MCF 10A (cell line): ENCODE data around the gene PATJ. TPM values are rescaled to one million over a fixed set of nuclear protein-coding genes. Genes with fewer than 3 reads are reported as not detected.
"Not testable (repeated sequence)": the region's sequence is repeated elsewhere in the genome, so short reads cannot be mapped to it uniquely, and the experiment has no call there.

Source experiments
- BruUV-seq: library from RNA; stranded (reverse); fragments of 400-500 nt; replicated peaks from 2 replicates; lab custom pipeline; 2021; lab: Mats Ljungman, UMichigan
- CTCF ChIA-PET: fragments of 300-600 bp; sonication (Branson Sonifier 250); formaldehyde crosslinking; extraction: SDS; loops from one replicate; lab custom pipeline; 2021; ENCODE audit warnings: antibody characterized with exemption, inconsistent platforms; lab: Yijun Ruan, JAX
- POLR2A ChIA-PET: fragments of 300-600, 350-650 bp; sonication (Branson Sonifier 250); formaldehyde crosslinking; extraction: SDS; loops from one replicate; lab custom pipeline; 2020; ENCODE audit warnings: antibody characterized with exemption, inconsistent platforms; lab: Yijun Ruan, JAX
- DNase-seq: peaks from one replicate; pipeline ENCODE4 v3.0.0-alpha.2; 2018; ENCODE audit not compliant: unreplicated experiment
- H3K27ac Mint-ChIP-seq: one replicate; pipeline ENCODE4 v1.8.0; 2022; ENCODE audit warnings: mild to moderate bottlenecking, low read depth, mixed read lengths; ENCODE audit not compliant: unreplicated experiment
- H3K27me3 Mint-ChIP-seq: one replicate; pipeline ENCODE4 v1.8.0; 2022; ENCODE audit warnings: mixed read lengths; ENCODE audit not compliant: insufficient read depth, unreplicated experiment
- H3K36me3 Mint-ChIP-seq: one replicate; pipeline ENCODE4 v1.8.0; 2022; ENCODE audit warnings: mild to moderate bottlenecking, moderate library complexity, mixed read lengths; ENCODE audit not compliant: insufficient read depth, unreplicated experiment
- H3K4me1 Mint-ChIP-seq: one replicate; pipeline ENCODE4 v1.8.0; 2022; ENCODE audit warnings: mixed read lengths; ENCODE audit not compliant: insufficient read depth, unreplicated experiment
- H3K4me3 Mint-ChIP-seq: one replicate; pipeline ENCODE4 v1.8.0; 2022; ENCODE audit warnings: mild to moderate bottlenecking, moderate library complexity, mixed read lengths; ENCODE audit not compliant: unreplicated experiment
- H3K9me3 Mint-ChIP-seq: one replicate; pipeline ENCODE4 v1.8.0; 2022; ENCODE audit warnings: mixed read lengths; ENCODE audit not compliant: unreplicated experiment
- intact Hi-C: fragments of 100-400 bp; cut with micrococcal nuclease; formaldehyde crosslinking; loops from 2 replicates; pipeline ENCODE4 v1.14.1; 2022
- total RNA-seq: library from RNA; stranded (reverse); gene quantifications from 2 replicates; pipeline ENCODE4 v1.2.3, GENCODE V29; 2022
- TF ChIP-seq, protein P1 (sequence below): fragments of 200-600 bp; IDR thresholded peaks from one replicate; pipeline ENCODE4 v1.8.0; 2022; ENCODE audit warnings: antibody characterized with exemption, mild to moderate bottlenecking; ENCODE audit not compliant: unreplicated experiment

PATJ gene
- total RNA-seq, 1 experiment from 2014 or later: 28.7 TPM

DNA sequence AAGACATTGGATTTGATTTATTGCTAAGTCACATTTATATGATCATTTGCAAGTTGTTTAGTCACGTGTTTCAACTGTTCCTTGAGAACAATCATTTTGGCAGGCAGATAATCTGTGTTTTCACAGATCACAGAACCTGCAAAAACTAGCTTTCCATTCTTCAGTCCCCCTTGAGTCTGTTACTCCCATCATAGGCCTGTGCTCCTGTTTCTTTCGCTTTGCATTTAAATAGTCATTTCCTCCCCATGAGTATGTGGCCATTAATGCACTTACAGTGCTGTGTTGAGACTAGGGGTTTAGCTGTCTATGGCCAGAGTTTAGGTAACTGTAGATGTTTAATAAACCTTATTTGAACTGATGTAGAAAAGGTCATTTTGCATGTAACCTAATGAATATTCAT, 214.5 kb downstream of the PATJ start:
- POLR2A ChIA-PET: interaction anchor here (0.6 kb wide), 2 partner anchors 41 to 69 kb away, joined by 3 read pairs; no protein-coding TSS in a partner anchor
- Mint-ChIP-seq H3K27ac (no peak overlapping the region), H3K4me1 (peaks cover 9% of the 10 kb centered on the region), H3K27me3 (no peaks in the 10 kb centered on the region), H3K36me3 (peaks cover 6% of the 10 kb centered on the region), H3K4me3 (no peak overlapping the region), H3K9me3 (no peaks in the 10 kb centered on the region)
- BruUV-seq: no TSS peak
- intact Hi-C loops: no loop called here
- TF ChIP-seq, protein P1, sequence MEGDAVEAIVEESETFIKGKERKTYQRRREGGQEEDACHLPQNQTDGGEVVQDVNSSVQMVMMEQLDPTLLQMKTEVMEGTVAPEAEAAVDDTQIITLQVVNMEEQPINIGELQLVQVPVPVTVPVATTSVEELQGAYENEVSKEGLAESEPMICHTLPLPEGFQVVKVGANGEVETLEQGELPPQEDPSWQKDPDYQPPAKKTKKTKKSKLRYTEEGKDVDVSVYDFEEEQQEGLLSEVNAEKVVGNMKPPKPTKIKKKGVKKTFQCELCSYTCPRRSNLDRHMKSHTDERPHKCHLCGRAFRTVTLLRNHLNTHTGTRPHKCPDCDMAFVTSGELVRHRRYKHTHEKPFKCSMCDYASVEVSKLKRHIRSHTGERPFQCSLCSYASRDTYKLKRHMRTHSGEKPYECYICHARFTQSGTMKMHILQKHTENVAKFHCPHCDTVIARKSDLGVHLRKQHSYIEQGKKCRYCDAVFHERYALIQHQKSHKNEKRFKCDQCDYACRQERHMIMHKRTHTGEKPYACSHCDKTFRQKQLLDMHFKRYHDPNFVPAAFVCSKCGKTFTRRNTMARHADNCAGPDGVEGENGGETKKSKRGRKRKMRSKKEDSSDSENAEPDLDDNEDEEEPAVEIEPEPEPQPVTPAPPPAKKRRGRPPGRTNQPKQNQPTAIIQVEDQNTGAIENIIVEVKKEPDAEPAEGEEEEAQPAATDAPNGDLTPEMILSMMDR: no peak
- CTCF ChIA-PET: no interaction called here
- DNase-seq: no peak

DNA sequence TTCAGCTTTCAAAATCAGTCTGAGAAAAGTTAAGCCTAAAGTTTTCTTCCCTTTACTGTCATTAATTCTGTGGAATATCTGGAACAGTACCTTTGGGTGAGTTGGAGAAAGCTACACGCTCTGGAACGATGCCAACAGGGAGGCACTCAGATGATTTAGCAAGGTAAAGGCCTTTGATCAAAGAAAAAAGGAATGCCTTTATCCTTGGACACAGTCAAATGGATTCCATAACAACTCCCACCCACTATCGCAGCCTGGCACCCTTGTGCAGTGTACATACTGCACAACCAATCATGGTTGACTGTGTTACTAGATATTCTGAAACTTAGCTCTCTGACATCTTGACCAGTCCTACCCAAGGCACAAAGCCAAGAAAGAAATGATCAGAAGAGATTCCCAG, 218.7 kb downstream of the PATJ start:
- CTCF ChIA-PET: no interaction called here

DNA sequence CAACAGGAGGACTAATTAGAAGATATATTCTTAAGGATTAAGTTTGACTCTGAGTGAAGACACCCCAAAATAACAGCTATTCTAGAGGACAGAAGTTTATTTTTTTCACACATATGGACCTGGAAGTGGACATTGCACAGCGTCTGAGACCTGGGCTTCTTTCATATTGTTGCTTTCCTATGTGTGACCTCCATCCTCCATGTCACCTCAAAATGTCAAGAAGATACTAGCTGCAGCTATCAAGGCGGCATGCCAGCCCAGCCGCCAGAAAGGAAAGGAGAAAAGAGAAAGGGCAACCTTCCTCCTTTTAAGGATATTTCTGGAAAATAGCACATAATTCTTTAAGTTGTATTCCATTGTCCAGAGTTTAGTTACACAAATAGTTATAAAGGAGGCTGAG, 220.4 kb downstream of the PATJ start:
- Mint-ChIP-seq H3K36me3 (peaks cover 6% of the 10 kb centered on the region), H3K27me3 (no peaks in the 10 kb centered on the region), H3K27ac (no peak overlapping the region), H3K9me3 (no peaks in the 10 kb centered on the region), H3K4me1 (no peaks in the 10 kb centered on the region), H3K4me3 (no peak overlapping the region)
- TF ChIP-seq, protein P1: no peak
- DNase-seq: no peak
- ChIA-PET POLR2A (no interaction called here), CTCF (no interaction called here)
- intact Hi-C loops: no loop called here
- no TSS peak for BruUV-seq

More for the DNA sequence above, 218.7 kb downstream of the PATJ start:
- Mint-ChIP-seq H3K36me3 (peaks cover 6% of the 10 kb centered on the region), H3K4me1 (no peaks in the 10 kb centered on the region), H3K27ac (no peak overlapping the region), H3K9me3 (no peaks in the 10 kb centered on the region), H3K4me3 (no peak overlapping the region), H3K27me3 (no peaks in the 10 kb centered on the region)
- no peak for DNase-seq
- TF ChIP-seq, protein P1: no peak
- intact Hi-C loops: no loop called here
- POLR2A ChIA-PET: interaction anchor here (0.8 to 1.2 kb wide), 3 partner anchors 8 to 9 kb away, joined by 3 to 5 read pairs (median 3); no protein-coding TSS in a partner anchor
- no TSS peak for BruUV-seq

DNA sequence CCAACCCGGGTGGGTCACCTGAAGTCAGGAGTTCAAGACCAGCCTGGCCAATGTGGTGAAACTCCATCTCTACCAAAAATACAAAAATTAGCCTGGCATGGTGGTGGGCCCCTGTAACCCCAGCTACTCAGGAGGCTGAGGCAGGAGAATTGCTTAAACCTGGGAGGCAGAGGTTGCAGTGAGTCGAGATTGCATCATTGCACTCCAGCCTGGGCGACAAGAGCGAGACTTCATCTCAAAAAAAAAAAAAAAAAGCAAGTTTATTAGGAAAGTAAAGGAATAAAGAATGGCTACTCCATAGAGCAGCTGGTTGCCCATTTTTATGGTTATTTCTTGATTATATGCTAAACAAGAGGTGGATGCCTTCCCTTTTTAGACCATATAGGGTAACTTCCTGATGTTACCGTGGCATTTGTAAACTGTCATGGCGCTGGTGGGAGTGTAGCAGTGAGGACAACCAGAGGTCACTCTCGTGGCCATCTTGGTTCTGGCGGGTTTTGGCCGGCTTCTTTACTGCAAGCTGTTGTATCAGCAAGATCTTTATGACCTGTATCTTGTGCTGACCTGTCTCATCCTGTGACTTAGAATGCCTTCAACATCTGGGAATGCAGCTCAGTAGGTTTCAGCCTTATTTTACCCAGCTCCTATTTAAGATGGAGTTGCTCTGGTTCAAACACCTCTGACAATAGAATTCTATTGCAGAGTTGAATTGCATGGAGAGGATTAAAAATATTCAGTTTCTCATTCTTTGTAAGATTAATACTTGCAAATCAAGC, 224.4 kb downstream of the PATJ start:
- H3K4me1 Mint-ChIP-seq, H3K27ac Mint-ChIP-seq, H3K9me3 Mint-ChIP-seq, H3K4me3 Mint-ChIP-seq, BruUV-seq, H3K27me3 Mint-ChIP-seq, DNase-seq, H3K36me3 Mint-ChIP-seq, intact Hi-C loops: not testable (repeated sequence)
- ChIA-PET CTCF (interaction anchor here (0.7 kb wide), 1 partner anchor 178 kb away, joined by 3 read pairs; no protein-coding TSS in a partner anchor), POLR2A (interaction anchor here (0.6 kb wide), 1 partner anchor 37 kb away, joined by 3 read pairs; no protein-coding TSS in a partner anchor)
